Camera-type eye (tissue), 1 donor: Measurements from ENCODE around the gene CISD2. TPM values are rescaled to one million over a fixed set of nuclear protein-coding genes. Genes with fewer than 3 reads are reported as not detected.

Source experiments
- total RNA-seq: library from RNA; depleted of rRNA; stranded (reverse); fragments of >200 nt; gene quantifications from one replicate; pipeline ENCODE4 v1.2.3, GENCODE V29; 2014

The CISD2 gene, protein sequence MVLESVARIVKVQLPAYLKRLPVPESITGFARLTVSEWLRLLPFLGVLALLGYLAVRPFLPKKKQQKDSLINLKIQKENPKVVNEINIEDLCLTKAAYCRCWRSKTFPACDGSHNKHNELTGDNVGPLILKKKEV
- 34.2 TPM for total RNA-seq

DNA sequence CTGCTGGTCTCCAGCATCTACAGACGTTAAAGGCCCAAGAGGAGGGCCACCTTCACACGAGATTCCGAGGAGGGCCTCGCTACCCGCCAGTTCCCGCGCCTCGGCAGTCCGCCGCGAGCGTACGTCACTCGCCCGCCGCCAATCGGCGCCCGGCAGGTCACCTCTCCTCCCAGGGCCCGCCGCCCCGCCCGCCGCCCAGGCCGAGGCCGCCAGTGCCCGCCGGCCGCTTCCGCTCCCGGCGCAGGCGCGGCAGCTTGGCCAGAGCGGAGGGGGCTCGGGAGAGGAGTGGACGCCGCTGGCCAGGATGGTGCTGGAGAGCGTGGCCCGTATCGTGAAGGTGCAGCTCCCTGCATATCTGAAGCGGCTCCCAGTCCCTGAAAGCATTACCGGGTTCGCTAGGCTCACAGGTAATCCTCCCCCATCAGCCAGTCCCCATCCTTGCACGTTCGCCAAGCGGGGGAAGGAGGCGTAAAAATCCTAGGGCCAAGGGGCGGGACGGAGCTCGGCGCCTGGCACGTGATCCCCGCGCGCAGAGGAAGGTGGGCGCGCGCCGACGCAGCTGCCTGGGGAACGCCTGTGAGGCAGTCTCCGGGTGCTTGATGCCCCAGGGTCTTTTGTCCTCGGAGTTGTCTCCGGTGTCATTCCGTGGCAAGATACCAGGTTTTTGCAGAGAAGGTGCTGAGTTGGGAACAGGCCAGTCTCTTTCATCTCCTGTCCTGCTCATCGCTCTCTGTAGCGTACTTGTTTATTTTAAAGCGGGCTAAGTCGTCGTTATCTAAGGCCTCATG lies at the start of gene CISD2:
CISD2 (plus strand) TSS at position 212 of the 788 bp plus-strand sequence; CDS start at position 305, 93 bp downstream.

GRCh38 chr4:102826890-102827673 lies 41.7 kb upstream of the CISD2 start, which contains the start of gene UBE2D3:
Gene UBE2D3, minus strand, starts transcription at chr4:102827551. Its CDS starts 1,043 bp downstream, at chr4:102826508.

Other genes starting within 250 kb of the CISD2 start
- 52.5 TPM for gene MANBA, start 108.0 kb upstream of the CISD2 start, total RNA-seq
- gene UBE2D3, start 41.4 kb upstream of the CISD2 start, total RNA-seq, result 282 TPM
- gene SLC9B1, start 150.7 kb downstream of the CISD2 start, total RNA-seq, result 6.9 TPM
- gene SLC9B2, start 207.8 kb downstream of the CISD2 start, total RNA-seq, result 28.1 TPM
- gene BDH2, start 230.8 kb downstream of the CISD2 start, total RNA-seq, result 80.5 TPM